GM10248 (cell line): ENCODE data around the gene PTOV1.
"Not testable (repeated sequence)": the region's sequence is repeated elsewhere in the genome, so short reads cannot be mapped to it uniquely, and the experiment has no call there.

ENCODE experiments used
- CTCF ChIA-PET: fragments of 300-600 bp; sonication (Branson Sonifier 250); formaldehyde crosslinking; extraction: SDS; loops from one replicate; lab custom pipeline; 2021; ENCODE audit warnings: antibody characterized with exemption; lab: Yijun Ruan, JAX
- POLR2A ChIA-PET: fragments of 350-650 bp; sonication (Branson Sonifier 250); formaldehyde crosslinking; extraction: SDS; loops from one replicate; lab custom pipeline; 2020; ENCODE audit warnings: antibody characterized with exemption; lab: Yijun Ruan, JAX
- DNase-seq: peaks from one replicate; pipeline ENCODE4 v3.0.0; 2012; ENCODE audit errors: extremely low spot score
- CTCF ChIP-seq: IDR thresholded peaks from 2 replicates; pipeline ENCODE4 v1.5.1; 2012; ENCODE audit warnings: mild to moderate bottlenecking, low read depth; ENCODE audit errors: extremely low read depth, missing control alignments, control extremely low read depth

Gene PTOV1

GRCh38 chr19:49814010-49814409 is 36.9 kb upstream of the PTOV1 start:
- ChIA-PET CTCF (no interaction called here), POLR2A (interaction anchor here (0.5 kb wide), 1 partner anchor 14 kb away, joined by 3 read pairs; no protein-coding TSS in a partner anchor)
- no peak for TF ChIP-seq CTCF
- no peak for DNase-seq

DNA sequence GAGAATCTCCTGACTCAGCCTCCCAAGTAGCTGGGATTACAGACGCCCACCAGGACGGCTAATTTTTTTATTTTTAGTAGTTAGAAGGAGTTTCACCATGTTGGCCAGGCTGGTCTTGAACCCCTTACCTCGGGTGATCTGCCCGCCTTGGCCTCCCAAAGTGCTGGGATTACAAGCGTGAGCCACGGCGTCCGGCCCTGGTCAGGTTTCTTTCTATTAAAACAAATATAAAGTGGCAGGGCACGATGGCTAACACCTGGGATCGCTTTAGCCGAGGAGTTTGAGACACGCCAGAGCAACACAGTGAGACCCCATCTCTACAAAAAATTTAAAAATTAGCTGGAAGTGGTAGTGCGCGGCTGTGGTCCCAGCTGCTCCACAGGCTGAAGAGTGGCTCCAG is 34.4 kb upstream of the PTOV1 start:
- ChIA-PET POLR2A (no interaction called here), CTCF (no interaction called here)
- TF ChIP-seq CTCF: no peak
- DNase-seq: no peak

- no peak for TF ChIP-seq CTCF
- ChIA-PET CTCF (interaction anchor here (1.0 kb wide), 1 partner anchor 9 kb away, joined by 3 read pairs; no protein-coding TSS in a partner anchor), POLR2A (no interaction called here)
- DNase-seq: peak; percentile 93
Measured at GRCh38 chr19:49817964-49818648, 32.9 kb upstream of the PTOV1 start, which contains the start of gene MED25. TSS of gene MED25 (plus strand) at chr19:49818289. CDS start at chr19:49818342, 53 bp downstream.

DNA sequence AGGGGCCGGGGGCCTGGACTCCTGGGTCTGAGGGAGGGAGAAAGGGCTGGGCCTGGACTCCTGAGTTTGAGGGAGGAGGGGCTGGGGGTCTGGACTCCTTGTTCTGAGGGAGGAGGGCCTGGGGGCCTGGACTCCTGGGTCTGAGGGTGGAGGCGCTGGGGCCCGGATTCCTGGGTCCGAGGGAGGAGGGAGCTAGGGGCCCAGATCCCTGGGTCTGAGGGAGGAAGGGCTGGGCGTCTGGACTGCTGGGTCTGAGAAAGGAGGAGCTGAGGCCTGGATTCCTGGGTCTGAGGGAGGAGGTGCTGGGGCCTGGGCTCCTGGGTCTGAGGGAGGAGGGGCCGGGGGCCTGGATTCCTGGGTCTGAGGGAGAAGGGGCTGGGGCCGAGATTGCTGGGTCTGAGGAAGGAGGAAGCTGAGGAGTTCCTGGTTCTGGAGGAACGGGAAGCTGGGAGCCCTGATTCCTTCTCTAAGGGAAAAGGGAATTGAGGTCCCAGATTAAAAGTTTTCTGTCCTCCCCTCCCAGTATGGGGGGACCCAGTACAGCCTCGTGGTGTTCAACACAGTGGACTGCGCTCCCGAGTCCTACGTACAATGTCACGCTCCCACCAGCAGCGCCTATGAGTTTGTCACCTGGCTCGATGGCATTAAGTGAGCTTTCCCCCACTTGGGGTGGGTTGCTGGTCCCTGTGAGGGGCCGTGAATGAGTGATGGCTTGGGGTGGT is 32.1 kb upstream of the PTOV1 start:
- ChIA-PET CTCF (interaction anchor here (1.0 kb wide), 2 partner anchors 9 to 249 kb away, joined by 3 to 4 read pairs; no protein-coding TSS in a partner anchor), POLR2A (interaction anchor here (0.7 kb wide), 1 partner anchor 533 kb away, joined by 3 read pairs; no protein-coding TSS in a partner anchor)
- no peak for TF ChIP-seq CTCF
- DNase-seq: no peak

- CTCF ChIA-PET: interaction anchor here (0.9 to 1.2 kb wide), 3 partner anchors 12 to 316 kb away, joined by 3 to 4 read pairs (median 3); no protein-coding TSS in a partner anchor
- POLR2A ChIA-PET: interaction anchor here (0.7 kb wide), 1 partner anchor 533 kb away, joined by 3 read pairs; no protein-coding TSS in a partner anchor
Measured at GRCh38 chr19:49819452-49820115, 31.4 kb upstream of the PTOV1 start.

DNA sequence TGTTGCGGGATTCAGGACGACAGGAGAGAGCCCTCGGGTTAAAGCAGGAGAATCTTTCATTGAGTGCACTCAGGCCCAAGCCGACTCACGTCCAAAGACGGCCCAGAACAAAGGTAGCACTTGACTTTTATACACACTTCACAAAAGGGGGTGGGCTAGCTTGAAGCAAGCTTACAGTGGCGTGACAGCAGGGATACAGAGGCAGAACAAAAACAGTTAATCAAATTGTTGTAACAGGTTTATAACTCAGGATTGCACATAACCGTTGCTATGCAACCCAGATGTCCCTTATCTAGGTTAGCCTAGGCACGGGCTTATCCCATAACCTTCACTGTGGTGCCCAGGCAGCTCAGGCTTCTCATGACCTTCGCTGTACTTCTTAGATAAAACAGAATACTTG is 30.8 kb upstream of the PTOV1 start:
- ChIA-PET POLR2A (no interaction called here), CTCF (interaction anchor here (0.9 to 1.2 kb wide), 2 partner anchors 13 to 316 kb away, joined by 3 read pairs; no protein-coding TSS in a partner anchor)
- DNase-seq: no peak
- TF ChIP-seq CTCF: no peak

More at GRCh38 chr19:49819452-49820115, 31.4 kb upstream of the PTOV1 start:
- DNase-seq: not testable (repeated sequence)
